ENCODE results near the gene KRTAP19-8. TPM values are rescaled to one million over a fixed set of nuclear protein-coding genes. Genes with fewer than 3 reads are reported as not detected.

KRTAP19-8 gene
- total RNA-seq, 2 donors from 2014 or later: not detected

- no peaks in the 10 kb centered on the region for H3K36me3 ChIP-seq (replicated peaks in 1 of 2; ENCODE audit: insufficient read depth in 1 of 2, low read depth in 2 of 2)
- no peaks in the 10 kb centered on the region for H3K4me1 ChIP-seq
- TF ChIP-seq POLR2A (IDR thresholded peaks at IDR 0.05) (no peak), CTCF (IDR thresholded peaks at IDR 0.05) (no peak)
- no peak overlapping the region for H3K4me3 ChIP-seq
- H3K27ac ChIP-seq: no peak overlapping the region
- H3K9me3 ChIP-seq: no peaks in the 10 kb centered on the region
- 46 to 49% methylated on average over 4 of the region's 4 CpGs for WGBS, 2 donors
- ATAC-seq: no peak
- no peak for DNase-seq
- intact Hi-C loops (cut with DNase I): no loop called here
- H3K27me3 ChIP-seq: no peaks in the 10 kb centered on the region
Measured at GRCh38 chr21:31022306-31022705, 16.0 kb downstream of the KRTAP19-8 start.

GRCh38 chr21:31018232-31018631, 20.0 kb downstream of the KRTAP19-8 start:
- WGBS, 2 donors: 53 to 55% methylated on average over 2 of the region's 2 CpGs
- intact Hi-C loops (cut with DNase I): no loop called here
- H3K4me3 ChIP-seq: no peak overlapping the region
- TF ChIP-seq CTCF (IDR thresholded peaks at IDR 0.05) (no peak), POLR2A (IDR thresholded peaks at IDR 0.05) (no peak)
- H3K27ac ChIP-seq: no peak overlapping the region
- H3K4me1 ChIP-seq: no peaks in the 10 kb centered on the region
- H3K36me3 ChIP-seq (replicated peaks in 1 of 2; ENCODE audit: insufficient read depth in 1 of 2, low read depth in 2 of 2): no peaks in the 10 kb centered on the region
- DNase-seq (no peak), ATAC-seq (no peak)
- no peaks in the 10 kb centered on the region for H3K27me3 ChIP-seq
- H3K9me3 ChIP-seq: no peaks in the 10 kb centered on the region

- Histone ChIP-seq H3K4me1 (no peaks in the 10 kb centered on the region), H3K9me3 (no peaks in the 10 kb centered on the region), H3K27ac (no peak overlapping the region), H3K4me3 (no peak overlapping the region), H3K36me3 (replicated peaks in 1 of 2; ENCODE audit: insufficient read depth in 1 of 2, low read depth in 2 of 2) (no peaks in the 10 kb centered on the region), H3K27me3 (no peaks in the 10 kb centered on the region)
- TF ChIP-seq CTCF (IDR thresholded peaks at IDR 0.05) (no peak), POLR2A (IDR thresholded peaks at IDR 0.05) (no peak)
- intact Hi-C loops (cut with DNase I): no loop called here
- no peak for ATAC-seq
- DNase-seq: no peak
- WGBS, 2 donors: 28 to 50% methylated on average over 2 of the region's 2 CpGs
Measured at GRCh38 chr21:31014891-31015290, 23.4 kb downstream of the KRTAP19-8 start.

- TF ChIP-seq POLR2A (IDR thresholded peaks at IDR 0.05) (no peak), CTCF (IDR thresholded peaks at IDR 0.05) (no peak)
- H3K4me1 ChIP-seq: no peaks in the 10 kb centered on the region
- 49 to 60% methylated on average over 4 of the region's 4 CpGs for WGBS, 2 donors
- no peak overlapping the region for H3K27ac ChIP-seq
- H3K36me3 ChIP-seq (replicated peaks in 1 of 2; ENCODE audit: insufficient read depth in 1 of 2, low read depth in 2 of 2): no peaks in the 10 kb centered on the region
- H3K27me3 ChIP-seq: no peaks in the 10 kb centered on the region
- ATAC-seq: no peak
- no peak for DNase-seq
- H3K9me3 ChIP-seq: no peaks in the 10 kb centered on the region
- intact Hi-C loops (cut with DNase I): no loop called here
- H3K4me3 ChIP-seq: no peak overlapping the region
Measured at GRCh38 chr21:31012133-31013089, 25.9 kb downstream of the KRTAP19-8 start.

- Histone ChIP-seq H3K4me3 (no peak overlapping the region), H3K4me1 (no peaks in the 10 kb centered on the region), H3K27ac (no peak overlapping the region), H3K36me3 (replicated peaks in 1 of 2; ENCODE audit: insufficient read depth in 1 of 2, low read depth in 2 of 2) (no peaks in the 10 kb centered on the region), H3K9me3 (no peaks in the 10 kb centered on the region), H3K27me3 (no peaks in the 10 kb centered on the region)
- intact Hi-C loops (cut with DNase I): no loop called here
- DNase-seq: no peak
- TF ChIP-seq CTCF (IDR thresholded peaks at IDR 0.05) (no peak), POLR2A (IDR thresholded peaks at IDR 0.05) (no peak)
- 43 to 67% methylated on average over 1 of the region's 1 CpG for WGBS, 2 donors
- ATAC-seq: no peak
Measured at GRCh38 chr21:31011412-31011811, 26.9 kb downstream of the KRTAP19-8 start.
